Forelimb muscle (tissue), 1 donor: ENCODE measurements around the gene CATSPERE. TPM values are rescaled to one million over a fixed set of nuclear protein-coding genes. Genes with fewer than 3 reads are reported as not detected.
"Not testable (repeated sequence)": the region's sequence is repeated elsewhere in the genome, so short reads cannot be mapped to it uniquely, and the experiment has no call there.

ENCODE experiments used
- DNase-seq: peaks from one replicate; pipeline ENCODE4 v3.0.0-alpha.2; 2013; ENCODE audit warnings: low read depth
- polyA plus RNA-seq: library from polyadenylated mRNA; unstranded; fragments of 120-200 nt; gene quantifications from one replicate; pipeline ENCODE4 v1.2.1, GENCODE V29; 2013; ENCODE audit not compliant: insufficient read length

CATSPERE gene
- polyA plus RNA-seq, 1 donor: 0.77 TPM

DNA sequence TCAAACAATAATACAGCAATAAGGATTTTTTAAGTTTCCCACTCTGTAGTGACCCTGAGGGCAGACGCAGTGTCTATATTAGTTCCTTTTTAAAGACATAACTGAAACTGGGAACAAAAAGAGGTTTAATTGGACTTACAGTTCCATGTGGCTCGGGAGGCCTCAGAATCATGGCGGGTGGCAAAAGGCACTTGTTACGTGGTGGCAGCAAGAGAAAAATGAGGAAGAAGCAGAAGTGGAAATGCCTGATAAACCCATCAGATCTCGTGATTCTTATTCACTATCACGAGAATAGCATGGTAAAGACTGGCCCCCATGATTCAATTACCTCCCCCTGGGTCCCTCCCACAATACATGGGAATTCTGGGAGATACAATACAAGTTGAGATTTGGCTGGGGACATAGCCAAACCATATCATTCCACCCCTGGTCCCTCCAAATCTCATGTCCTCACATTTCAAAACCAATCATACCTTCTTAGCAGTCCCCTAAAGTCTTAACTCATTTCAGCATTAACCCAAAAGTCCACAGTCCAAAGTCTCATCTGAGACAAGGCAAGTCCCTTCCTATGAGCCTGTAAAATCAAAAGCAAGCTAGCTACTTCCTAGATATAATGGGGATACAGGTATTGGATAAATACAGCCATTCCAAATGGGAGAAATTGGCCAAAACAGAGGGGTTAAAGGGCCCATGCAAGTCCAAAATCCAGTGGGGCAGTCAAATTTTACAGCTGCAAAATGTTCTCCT is 205.8 kb downstream of the CATSPERE start:
- not testable (repeated sequence) for DNase-seq

DNA sequence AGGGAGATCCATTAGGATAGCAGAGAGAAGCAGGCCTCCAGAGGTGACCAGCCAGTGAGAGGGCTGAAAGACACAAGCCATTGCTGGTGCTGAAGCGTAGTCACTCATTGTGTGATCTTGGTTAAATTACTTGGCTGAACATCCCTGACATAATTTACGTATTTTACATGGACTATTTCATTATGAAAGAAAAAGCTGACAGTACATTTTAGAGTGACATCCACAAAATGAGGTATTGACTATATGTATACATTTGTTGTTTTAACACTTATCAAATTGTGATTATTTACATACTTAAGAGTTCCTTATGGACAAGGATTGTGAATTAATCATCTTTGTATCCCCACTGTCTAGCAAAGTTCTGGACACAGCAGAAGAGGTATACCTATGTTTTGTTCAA is 206.7 kb downstream of the CATSPERE start:
- no peak for DNase-seq

DNA sequence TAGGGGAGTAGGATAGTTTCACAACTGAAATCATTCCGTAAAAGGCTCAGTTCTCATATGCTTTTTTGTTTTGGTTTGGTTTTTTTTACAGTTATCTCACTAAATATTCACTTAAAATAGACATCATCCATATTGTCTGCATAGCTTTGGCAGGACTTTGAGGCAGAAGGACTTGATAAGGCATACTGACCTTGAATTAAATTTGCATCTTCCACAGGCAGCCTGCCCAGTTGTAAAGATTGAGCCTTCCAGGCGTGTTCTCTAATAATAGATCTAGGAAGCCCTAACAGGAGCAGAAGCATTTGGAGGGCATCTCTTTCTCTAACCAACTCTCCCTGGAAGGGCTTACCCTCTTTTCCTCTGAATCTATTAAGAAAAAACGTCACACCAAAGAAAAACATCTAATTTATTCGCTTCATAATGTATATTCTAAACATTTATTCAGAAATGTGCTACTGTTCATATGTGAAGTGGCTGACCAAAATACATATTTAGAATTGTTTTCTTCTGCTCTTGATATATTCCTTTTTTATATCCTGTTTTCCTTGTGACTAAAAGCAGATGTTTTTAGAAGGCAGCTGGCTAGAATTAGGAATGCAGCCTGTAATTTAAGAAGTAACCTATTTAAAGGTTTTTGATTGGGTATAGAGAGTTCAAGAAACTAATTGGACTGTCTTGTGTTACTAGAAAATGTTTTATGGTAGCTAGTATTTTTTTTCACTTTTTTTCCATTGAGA is 212.0 kb downstream of the CATSPERE start:
- DNase-seq: no peak

DNA sequence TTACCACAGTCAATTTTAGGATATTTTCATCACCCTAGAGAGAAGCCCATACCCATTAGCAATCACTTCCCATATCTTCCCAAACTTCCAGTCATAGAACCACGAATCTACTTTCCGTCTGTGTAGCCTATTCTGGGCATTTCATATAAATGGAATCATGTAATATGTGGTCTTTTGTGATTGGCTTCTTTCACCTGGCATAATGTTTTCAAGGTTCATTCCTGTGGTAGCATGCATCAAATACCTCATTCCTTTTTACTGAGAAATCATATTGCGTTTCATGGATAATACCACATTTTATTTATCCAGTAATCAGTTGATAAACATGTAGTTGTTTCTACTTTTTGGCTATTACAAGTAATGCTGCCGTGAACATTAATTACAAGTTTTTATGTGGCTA is 213.4 kb downstream of the CATSPERE start:
- no peak for DNase-seq

DNA sequence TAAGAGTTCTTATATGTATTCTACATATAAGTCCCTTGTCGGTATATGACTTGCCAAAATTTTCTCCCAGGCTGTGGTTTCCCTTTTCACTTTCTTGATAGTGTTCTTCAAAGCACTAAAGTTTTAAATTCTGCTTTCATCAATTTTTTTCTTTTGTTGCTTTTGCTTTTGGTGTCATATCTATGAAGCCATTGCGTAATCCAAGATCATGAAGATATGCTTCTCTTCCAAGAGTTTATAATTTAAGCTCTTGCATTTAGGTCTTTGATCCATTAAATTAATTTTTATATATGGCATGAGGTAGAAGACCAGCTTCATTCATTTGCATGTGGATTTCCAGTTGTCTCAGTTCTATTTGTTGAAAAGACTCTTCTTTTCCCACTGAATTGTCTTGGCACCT is 214.1 kb downstream of the CATSPERE start:
- no peak for DNase-seq

DNA sequence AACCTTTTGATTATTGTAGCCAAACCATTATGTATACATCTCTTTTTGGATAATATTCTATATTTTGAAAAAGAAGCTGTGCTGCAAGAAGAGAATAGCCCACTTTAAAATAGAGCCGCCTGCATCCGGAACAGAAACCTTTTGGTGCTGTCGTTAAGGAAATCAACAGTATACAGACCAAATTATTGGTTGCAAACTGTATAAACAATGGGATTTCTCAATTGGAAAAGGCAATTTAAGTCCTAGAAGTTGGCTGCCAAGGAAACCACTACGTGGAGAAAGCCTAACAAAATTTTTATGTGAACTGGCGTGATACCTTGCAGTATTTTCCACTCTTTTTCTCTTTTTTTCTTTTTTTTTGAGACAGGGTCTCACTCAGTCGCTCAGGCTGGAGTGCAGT is 217.6 kb downstream of the CATSPERE start:
- no peak for DNase-seq

DNA sequence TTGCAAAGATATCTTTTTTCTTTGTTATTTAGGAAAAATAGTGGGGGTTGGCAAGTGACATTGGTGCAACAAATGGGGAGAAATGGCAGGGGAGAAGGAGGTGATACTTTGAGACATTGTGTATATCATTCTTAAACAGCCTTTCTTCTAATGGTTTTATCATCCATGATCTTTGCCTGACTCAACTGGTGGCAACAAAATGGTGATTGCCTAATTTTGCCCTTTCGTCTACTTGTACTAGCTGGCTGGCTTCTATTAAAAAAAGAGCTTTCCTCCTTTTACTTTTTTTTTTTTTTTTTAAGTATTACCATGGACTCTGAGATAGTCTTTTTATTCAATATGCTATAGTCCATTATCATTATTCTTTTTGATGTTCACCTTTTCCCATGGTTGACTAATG is 219.6 kb downstream of the CATSPERE start:
- DNase-seq: no peak

DNA sequence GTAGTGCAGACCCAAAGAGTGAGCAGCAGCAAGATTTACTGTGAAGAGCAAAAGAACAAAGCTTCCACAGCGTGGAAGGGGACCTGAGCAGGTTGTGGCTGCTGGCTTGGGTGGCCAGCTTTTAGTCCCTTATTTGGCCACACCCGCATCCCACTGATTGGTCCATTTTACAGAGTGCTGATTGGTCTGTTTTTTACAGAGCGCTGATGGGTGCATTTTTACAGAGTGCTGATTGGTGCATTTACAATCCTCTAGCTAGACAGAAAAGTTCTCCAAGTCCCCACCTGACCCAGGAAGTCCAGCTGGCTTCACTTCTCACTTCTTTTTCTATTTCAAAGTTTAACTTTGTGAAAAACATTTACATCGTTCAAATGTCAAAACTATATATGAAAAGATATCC is 221.0 kb downstream of the CATSPERE start:
- DNase-seq: not testable (repeated sequence)

Other genes with a start within 250 kb of the CATSPERE start
- 17.9 TPM for gene ADSS2, start 9.4 kb upstream of the CATSPERE start, polyA plus RNA-seq
- gene DESI2, start 191.9 kb downstream of the CATSPERE start, polyA plus RNA-seq: 43.8 TPM